T-helper 22 cell (primary cell): ENCODE data around the gene NAALAD2.
"Not testable (repeated sequence)": the region's sequence is repeated elsewhere in the genome, so short reads cannot be mapped to it uniquely, and the experiment has no call there.

ENCODE experiments used
- DNase-seq: peaks from one replicate; pipeline ENCODE4 v3.0.0-alpha.2; 2020; ENCODE audit warnings: low read depth

The NAALAD2 gene

DNA sequence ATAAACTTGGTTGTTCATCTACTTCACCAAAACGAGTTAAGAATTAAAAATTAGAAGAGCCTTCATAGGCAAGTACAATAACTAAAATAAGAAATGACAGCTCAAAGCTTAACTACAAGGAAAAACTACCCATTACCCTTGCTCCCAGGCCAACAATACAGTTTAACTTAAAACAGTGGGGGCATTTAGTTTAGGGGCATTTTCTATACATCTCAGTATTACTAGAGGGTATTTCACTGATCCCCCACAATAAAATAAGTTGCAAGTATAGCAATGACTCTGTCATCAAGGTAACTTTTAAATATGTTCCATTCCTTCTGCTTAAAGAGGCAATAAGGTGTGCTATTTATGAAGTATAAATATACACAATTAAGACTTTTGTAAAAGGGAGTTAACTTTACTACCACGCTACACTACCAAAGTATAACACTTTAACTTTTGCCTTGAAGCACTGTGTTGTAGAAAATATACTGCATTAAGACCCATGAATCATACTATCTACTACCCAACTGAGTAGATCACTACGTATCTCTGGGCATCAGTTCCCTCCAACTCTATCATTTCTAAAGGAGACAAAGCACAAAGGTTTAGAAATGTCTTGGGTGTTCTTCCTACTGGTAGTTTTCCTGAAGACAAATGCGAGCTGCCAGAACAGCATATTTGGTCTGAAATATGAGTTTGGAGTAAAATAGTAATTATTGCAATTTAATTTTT, 58.6 kb downstream of the NAALAD2 start:
- DNase-seq, result no peak

DNA sequence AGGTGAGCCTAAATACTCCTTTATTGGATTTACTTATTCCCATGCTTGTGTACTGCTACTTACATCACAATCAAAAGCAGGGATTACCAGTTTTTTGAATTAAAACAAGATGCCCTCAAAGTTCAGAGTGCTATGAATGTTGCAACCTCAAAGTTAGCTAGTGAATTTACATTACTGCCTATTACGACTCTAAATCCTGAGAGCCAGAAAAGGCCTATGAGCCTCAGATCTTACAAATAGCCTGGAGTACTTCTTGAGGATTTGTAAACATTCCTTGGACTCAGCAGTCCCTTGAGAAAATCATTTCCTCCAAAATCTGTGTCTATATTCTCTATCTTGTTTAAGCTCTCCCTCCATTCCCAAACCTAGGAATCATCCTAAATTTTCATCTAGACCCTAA, 62.9 kb downstream of the NAALAD2 start:
- no peak for DNase-seq

DNA sequence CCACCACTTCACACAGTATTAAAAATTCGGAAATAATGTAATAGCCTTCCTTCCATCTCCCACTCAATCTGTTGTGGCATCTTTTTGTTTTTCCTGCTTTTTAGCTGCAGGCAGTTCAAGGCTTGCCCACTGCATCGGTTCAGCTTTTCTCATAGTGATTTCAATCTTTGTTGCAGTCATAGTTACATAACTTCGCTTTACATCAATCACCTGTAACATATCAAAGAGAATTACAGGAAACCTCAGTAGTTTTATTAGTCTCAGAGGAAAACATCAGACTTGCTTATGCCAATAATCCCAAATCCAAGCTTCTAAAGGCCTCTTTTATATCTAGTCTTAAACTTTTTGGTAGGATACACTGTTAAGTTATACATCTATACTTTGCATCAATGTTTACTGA, 67.9 kb downstream of the NAALAD2 start:
- DNase-seq, result no peak

DNA sequence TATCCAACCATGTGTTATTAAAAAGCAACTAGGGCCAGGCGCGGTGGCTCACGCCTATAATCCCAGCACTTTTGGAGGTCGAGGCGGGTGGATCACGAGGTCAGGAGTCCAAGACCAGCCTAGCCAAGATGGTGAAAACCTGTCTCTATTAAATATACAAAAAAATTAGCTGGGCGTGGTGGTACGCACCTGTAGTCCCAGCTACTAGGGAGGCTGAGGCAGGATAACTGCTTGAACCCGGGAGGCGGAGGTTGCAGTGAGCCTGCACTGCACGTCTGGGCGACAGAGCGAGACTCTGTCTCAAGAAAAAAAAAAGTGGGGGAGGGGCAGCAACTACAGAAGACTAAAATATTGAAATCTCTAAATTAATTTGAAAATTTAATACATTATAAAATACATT, 69.9 kb downstream of the NAALAD2 start:
- DNase-seq, result no peak

DNA sequence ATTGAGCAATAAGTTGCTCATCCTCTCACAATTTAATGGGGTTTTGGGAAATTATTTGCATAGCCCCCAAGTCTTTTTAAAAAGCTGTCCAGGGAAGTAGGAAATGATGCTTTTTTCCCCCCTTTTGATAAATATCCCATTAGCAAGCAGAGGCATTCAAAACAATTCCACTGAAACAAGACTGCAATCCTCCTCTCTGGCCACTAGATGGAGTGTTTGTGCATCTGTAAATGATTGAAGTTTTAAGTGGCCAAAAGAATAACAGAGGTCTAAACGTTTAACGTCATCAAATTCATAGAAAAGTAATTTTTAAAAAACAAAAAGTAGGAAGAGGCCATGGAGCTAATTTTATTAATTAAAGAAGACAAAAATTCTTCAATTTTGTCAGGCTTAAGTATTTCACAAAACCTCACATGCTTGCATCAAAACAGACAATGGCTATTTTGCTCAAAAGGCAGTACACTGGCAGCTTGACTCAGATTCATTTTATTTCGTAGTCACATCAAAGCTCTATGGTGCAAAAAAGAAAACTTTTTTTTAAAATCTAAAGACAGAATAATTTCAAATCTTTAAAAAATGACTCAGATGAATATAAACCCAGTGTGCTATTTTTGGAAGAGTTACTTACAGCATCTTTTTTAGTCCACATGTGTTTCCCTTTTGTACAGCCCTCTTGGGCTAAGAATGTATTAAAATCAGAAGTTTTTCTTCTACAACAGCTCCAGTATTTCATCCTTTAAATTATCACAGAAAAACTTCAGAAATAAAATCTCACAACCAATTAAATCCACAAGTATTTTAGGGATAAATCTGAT, 70.6 kb downstream of the NAALAD2 start:
- no peak for DNase-seq

DNA sequence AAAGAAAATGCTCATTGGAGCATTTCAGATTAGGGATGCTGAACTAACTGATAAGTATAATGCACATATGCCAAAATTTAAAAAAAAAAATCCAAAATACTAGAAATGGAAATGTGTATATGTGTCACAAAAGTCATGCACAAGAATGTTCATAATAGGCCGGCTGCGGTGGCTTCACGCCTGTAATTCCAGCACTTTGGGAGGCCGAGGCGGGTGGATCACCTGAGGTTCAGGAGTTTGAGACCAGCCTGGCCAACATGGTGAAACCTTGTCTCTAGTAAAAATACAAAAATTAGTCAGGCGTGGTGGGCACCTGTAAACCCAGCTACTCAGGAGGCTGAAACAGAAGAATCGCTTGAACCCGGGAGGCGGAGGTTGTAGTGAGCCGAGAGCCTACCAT, 73.5 kb downstream of the NAALAD2 start:
- not testable (repeated sequence) for DNase-seq

DNA sequence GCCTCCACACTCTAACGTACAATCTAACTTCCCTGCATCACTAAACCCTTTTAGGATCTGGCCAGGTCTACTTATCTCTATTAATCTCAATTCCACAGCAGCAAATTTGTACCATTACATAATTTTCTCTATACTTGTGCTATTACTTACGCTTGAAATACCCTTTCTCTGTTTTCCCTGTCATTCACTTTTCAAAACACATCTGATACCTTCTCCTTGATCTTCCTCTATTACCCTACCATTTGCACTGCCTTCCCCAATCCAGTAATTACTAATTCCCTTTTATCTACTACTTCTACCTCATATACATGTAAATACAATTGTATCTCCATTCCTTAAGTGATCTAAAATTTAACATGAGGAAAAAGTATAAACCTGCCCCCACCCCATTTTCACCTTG, 74.4 kb downstream of the NAALAD2 start:
- DNase-seq, result no peak

DNA sequence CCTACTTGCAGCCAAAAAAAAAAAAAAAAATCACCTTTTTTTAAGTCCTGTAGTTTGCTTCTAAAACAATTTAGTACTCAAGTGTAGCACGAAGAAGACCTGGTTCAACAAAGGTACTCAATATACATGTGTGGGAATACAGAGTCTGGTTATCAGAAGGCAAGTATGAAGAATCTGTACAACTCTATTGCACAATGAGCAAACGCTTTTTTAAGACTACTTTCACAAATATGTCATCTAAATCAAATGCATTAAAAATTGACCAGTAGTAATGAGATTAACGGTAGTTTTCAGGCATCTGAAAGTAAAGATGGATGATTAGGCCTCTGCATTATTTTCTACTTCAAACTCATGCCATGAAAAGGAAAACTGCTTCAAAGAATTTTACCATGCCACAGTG, 78.9 kb downstream of the NAALAD2 start:
- no peak for DNase-seq

DNA sequence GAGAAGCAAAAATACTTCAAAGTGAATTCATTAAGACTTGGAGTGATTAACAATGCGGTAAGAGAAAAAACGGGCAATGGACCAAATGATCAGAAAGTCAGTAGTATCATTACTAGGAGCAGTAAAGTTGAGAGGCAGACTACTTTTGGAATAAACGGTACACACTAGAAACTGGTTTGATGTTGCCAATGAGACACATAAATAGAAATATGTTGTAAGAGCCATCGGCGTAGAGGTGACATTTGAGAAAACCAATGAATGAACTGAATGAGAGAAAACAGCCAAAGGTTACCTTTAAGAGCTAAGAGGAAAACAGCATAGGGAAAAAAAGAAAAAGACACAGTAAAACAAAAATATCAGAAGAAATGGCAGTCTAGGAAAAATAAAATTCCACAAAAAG, 82.1 kb downstream of the NAALAD2 start:
- no peak for DNase-seq

DNA sequence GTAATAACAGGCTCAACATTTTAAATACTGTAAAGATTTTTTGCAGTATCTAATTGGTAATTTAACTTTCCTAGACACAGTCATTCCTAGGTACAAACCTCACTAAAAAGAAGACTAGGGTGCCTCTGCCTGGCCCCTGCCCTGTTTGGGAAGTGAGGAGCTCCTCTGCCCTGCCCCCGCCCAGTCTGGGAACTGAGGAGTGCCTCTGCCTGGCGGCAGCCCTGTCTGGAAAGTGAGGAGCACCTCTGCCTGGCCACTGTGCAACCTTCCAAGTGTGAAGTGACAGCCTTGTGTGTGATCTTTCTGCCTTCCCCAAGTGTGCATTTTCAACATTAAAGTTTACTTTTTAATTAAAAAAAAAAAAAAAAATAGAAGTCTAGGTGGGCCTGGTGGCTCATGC, 84.1 kb downstream of the NAALAD2 start:
- DNase-seq, result no peak

DNA sequence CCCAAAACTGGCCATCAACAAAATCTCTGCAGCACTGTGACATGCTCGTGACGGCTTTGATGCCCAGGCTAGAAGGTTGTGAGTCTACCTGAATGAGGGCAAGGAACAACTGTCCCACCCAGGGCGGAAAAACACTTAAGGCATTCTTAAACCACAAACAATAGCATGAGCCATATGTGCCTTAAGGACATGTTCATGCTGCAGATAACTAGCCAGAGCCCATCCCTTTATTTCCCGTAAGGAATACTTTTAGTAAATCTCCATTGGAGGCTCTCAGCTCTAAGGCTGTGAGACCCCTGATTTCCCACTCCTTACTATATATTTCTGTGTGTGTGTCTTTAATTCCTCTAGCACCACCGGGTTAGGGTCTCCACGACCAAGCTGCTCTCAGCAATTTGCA, 85.0 kb downstream of the NAALAD2 start:
- DNase-seq, result no peak

DNA sequence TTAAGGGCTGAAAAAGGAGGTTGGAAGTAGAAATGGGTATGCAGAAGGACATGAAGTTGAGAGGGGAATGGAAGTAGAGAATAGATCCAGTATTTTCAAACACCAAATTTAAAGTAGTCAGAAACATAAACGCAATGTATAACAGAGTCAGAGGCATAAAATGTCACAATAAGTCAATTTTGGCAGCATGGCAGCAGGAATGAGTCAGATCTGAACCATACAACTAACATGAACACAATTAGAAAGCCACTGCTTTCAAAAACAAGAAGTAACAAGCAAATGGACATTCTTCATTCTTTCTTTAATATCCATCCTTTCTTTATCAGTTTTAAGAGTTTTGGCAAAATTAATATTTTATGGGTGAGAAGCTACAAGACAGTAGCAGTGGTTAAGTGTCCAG, 85.9 kb downstream of the NAALAD2 start:
- no peak for DNase-seq

DNA sequence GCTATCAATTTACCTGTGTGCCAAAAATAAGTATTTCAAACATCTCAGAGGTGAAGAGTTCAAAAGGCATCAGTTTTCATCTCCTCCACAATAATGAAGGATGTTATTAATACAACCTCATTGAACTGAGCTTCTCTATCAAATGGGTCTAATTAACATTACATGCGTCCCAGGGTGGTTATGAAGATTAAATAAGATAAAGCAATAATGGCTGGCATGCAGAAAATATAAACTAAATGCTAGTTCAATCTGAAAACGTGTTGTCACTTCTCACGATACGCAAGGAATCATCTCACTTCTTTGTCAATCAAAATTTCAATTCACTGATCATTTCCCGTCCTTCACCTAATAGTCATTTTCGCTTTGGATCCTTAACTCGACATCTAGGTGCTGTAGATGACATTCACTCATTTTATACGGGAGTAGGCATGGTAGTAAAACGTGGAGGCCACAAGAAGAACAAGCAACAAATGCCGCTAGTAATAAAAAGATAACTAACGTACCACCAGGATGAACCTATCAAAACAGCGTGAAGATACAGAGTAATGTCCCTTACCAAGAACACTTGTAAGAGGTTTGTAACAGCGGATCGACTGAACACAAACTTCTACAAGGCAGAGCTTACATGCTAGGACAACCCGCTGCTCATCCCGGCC, 87.5 kb downstream of the NAALAD2 start:
- DNase-seq, result no peak

DNA sequence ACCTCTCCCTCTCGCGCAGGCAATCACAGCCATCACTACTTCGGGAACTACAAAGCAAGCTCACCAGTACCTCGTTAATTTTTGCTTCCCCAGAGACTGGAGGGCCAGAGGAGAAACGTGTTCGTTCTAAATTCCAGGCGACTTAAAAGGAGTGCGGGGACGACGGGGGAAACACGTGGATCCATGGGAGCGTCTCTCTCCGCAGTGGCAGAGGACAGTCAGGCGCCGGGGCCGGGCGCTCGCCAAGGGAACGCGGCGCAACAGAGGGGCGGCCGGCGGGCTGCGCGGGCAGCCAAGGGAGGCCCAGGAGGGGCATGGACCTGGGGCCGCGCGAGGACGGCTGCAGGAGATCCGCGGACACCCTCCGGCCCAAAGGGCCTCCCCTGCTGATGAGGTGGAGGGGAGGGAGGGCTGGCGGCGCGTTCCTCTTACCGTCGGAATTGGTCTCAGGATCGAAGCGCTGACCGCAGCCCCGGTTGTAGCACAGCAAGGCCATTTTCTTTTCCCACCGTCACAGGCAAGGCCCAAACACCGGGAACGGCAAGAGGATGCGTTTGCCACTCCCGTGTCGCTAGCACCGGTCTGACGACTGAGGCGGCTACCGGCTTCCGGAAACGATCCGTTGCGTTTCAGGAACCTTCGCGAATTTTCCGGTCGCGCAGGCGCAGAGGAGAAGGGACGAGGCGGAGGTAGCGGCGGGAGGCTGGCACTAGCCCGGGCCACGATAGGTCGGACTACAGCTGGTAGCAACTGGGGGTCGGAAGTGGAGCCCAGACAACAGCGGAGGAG, 88.2 kb downstream of the NAALAD2 start, which contains the start of gene CHORDC1:
Gene CHORDC1, minus strand, starts transcription at position 591 of the 789 bp plus-strand sequence. Its CDS starts 95 bp downstream, at position 496.
- peak; percentile 83 for DNase-seq

DNA sequence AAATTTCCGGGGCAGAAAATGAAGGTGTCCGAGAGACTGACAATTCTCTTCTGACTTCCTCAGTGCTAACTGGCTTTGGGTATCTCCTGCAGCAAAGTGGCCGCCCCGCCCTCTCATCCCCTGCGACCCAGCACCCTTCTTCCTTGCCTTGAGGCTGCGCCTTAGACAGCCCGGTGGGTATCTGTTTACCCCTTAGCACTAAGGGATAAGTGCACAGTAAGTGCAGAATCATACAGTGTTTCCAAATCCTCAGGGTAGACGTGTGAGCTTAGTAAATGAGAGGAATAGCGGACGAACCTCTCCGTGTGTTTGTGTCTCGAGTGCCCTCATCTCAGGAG, 88.8 kb downstream of the NAALAD2 start:
- no peak for DNase-seq

DNA sequence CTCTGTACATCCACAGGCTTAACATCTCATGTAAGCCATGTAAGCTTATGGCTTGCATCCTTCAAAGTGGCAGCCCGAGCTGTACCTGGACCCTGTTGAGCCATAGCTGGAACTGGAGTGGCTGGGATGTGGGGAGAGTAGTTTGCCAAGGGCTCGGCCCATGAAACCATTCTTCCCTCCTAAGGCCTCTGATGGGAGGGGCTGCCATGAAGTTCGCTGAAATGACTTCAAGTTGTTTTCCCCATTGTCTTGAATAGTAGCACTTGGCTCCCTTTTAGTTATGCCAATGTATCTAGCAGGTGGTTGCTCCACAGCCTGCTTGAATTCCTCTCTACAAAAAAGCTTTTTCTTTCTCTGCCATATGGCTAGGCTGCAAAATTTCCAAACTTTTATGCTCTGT, 93.6 kb downstream of the NAALAD2 start:
- no peak for DNase-seq

DNA sequence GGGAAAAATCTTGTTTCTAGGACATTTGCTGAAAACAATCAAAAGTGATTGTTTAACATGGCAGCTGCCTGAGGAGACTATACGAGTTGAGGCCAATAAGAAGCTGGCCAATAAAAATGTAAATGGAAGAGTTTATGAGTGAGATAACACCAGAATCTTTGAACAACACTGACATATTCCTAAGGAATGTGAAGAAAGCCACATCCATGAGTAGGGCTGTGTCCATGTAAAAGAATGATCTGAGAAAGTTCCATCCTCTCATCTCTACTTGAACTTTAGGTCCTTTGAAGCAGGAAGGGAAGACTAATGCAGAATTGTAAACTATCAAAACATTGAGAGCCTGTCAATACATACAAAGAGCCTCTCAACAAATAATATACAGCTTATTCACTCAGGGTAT, 95.3 kb downstream of the NAALAD2 start:
- DNase-seq, result no peak

DNA sequence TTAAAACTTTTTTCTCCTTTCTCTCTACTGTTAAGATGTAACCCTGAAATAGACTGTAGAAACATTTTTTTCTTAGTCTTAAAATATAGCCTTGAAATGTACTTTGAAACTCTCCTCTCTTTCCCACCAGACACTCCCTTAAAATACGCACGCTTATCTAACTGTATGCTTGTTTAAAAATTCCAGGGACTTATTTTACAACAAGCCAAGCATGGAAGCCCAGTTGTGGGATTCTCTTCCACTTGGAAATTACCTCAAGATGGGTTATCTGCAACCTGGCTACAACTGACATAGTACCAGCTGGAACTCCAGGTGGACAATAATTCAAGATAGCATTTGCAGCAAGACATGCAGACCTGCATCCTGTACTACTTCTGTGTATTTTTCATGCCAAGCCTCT, 100.5 kb downstream of the NAALAD2 start:
- no peak for DNase-seq

DNA sequence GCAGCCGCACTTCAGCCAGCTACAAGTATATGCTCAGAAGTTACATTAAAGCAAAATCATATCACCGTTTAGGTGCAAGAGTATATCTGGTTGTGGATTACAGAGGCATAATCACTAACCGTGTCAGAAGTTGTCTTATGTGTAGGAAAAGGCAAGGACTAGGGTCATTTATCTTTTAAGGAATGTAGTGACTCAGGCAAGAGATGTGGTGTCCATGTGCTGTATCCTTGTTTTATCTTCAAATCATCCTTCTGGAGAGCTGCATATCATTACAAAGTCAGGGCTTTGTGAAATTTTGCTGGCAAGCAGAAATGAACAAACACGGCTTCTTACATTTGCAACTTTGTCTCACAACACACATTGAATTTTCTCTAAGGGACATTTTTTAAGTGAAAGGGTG, 101.1 kb downstream of the NAALAD2 start:
- no peak for DNase-seq

DNA sequence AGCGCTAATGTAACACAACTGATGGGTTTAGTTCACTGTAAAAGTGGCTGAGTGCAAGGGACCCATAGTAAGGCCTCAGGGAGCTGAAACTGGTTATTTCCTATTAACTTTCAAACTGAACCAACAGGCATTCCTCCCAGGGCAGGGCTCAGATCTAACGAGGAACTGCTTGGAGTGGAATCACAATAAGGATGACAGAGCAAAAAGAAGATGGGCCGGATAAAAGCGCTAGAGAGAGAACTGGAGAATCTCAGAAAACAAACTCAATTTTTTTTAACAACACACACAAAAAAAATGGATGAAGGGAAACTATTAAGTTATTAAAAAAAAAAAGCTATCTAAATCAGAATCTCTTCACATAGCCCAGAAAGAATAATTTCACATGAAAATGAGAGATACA, 102.5 kb downstream of the NAALAD2 start:
- no peak for DNase-seq

DNA sequence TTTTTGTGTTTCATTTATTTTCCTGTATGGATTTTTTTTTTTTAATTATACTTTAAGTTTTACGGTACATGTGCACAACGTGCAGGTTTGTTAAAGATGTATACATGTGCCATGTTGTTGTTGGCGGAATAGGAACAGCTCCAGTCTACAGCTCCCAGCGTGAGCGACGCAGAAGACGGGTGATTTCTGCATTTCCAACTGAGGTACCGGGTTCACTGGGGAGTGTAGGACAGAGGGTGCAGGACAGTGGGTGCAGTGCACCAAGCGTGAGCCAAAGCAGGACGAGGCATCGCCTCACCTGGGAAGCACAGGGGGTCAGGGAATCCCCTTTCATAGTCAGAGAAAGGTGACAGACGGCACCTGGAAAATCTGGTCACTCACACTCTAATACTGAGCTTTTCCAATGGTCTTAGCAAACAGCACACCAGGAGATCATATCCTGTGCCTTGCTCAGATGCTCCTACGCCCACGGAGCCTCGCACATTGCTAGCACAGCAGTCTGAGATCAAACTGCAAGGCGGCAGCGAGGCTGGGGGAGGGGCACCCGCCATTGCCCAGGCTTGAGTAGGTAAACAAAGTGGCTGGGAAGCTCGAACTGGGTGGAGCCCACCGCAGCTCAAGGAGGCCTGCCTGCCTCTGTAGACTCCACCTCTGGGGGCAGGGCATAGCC, 105.6 kb downstream of the NAALAD2 start:
- DNase-seq, result not testable (repeated sequence)

DNA sequence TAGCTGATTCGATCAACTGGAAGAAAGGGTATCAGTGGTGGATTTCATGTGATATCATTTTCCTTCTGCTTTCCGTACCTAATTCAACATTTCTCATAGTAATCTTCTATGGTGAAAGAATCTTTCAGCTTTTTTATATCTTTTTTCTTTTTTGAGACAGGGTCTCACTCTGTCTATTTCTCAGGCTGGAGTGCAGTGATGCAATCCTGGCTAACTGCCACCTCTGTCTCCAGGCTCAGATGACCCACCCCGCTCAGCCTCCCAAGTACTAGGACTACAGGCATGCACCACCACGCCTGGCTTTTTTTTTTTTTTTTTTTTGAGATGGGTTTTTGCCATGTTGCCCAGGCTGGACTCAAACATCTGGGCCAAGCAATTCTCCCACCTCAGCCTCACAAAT, 107.0 kb downstream of the NAALAD2 start:
- no peak for DNase-seq
